Amniotic epithelial cell (primary cell): ENCODE measurements around the gene OLR1.
"Not testable (repeated sequence)": the region's sequence is repeated elsewhere in the genome, so short reads cannot be mapped to it uniquely, and the experiment has no call there.

Experiments
- DNase-seq: peaks from one replicate; pipeline ENCODE4 v3.0.0-alpha.2; 2010; ENCODE audit warnings: low read depth

Gene OLR1

DNA sequence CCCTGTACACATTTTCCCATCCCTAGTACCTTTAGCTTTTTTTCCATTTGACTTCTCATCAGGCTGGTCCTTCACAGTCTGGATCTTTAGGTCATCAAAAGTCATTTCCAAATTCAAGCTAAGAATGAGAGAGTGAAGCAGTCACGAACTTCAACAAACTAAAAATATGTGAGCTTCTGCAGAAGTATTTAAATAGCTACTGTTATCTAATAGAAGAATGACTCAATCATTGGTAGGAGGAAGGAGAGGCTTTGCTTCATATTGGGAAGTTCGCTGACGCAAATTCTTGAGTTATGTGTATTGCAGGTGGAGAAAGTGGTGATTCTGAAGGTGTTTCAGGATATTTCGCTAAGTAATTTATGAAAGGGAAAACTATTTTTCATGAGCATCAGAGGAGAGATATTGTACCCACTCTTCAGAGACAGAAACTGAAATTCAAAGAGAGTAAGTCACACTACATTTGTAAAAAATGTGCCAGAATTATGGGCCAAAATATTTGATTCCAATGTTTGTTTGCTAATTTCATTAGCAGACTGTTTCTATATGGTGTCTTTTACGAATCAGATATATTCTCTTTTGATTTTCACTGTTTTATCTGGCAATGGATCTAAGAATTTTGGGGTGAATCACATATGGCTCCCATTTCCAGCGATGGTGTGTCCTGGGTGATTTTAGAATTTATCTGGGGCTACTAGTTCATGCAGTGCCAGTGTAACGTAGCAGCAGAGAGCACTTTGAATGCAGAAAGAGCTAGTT is at the start of gene OLR1:
Gene OLR1 (minus strand): TSS at position 160 of the 756 bp plus-strand sequence. CDS start 55 bp downstream, at position 105.
- peak; percentile 69 for DNase-seq

DNA sequence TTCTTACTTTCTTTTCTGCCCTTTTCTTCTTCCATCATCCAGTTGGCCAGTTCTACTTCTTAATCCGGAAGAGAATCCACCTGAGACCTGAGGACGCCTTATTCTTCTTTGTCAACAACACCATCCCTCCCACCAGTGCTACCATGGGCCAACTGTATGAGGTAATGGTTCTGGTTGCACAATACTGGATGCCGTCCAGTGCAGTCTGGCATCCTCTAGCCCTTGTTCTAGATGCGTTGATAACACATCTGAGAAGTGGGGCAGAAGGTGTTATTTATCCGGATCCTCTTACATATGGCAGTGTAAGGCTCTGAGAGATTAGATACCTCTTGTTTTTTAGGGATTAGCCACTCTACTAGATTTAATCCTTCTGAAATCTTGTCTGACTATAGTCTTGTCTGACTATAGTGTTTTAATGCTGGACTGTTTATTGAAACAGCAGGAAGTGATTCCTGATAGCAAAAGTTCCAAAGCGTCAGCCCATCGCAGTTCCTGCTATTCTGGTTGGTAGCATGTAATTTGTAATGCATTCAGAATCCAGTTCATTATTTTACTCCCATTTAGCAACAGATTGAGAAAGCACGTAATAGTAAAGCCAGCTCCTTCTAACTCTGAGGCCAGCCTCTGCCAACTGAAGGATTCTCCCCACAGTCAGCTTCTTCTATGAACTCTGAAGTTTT is 48.6 kb upstream of the OLR1 start:
- peak; percentile 98 for DNase-seq

DNA sequence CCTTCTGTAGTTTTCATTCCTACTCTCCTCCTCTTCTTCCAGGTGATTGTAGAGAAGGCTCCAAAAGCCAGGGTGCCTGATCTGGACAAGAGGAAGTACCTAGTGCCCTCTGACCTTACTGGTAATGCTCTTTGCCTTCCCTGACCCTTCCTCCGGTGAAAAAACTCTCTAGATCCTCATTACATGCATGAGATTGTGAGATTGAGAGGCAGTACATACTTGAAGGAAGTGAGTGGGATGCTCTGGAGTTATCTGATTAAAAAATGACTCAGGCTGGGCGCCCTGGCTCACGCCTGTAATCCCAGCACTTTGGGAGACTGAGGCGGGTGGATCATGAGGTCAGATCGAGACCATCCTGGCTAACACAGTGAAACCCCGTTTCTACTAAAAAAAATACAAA is 46.1 kb upstream of the OLR1 start:
- peak; percentile 63 for DNase-seq

DNA sequence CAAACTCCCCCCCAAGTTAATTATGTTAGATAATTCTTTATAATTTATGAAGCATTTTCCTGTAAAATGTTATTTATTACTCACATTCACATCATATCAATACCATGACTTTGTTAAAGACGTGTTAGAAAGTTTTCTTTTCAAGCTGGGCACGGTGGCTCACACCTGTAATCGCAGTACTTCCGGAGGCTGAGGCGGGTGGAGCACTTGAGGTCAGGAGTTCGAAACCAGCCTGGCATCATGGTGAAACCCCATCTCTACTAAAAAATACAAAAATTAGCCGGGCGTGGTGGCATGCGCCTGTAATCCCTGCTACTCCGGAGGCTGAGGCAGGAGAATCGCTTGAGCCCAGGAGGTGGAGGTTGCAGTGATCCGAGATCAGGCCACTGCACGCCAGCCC is 44.0 kb upstream of the OLR1 start:
- not testable (repeated sequence) for DNase-seq

DNA sequence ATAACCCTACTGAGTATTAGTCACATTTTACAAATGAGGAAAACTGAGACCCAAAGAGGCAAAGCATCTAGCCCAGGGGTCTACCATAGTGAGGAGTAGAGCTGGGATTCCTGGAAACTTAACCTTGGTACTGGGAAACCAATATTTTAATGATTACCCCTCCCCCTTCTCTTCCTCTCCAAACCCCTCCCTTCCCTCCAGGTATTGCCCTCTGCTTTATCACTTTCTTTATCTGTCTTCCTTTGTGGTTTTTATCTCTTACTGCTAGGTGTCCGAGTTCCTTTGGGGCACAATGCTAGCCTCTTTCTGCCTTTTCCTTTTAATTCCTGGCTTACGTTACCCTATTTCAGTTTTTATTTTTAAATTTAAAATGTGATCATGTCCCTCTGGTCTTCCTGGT is 43.5 kb upstream of the OLR1 start:
- DNase-seq = no peak

DNA sequence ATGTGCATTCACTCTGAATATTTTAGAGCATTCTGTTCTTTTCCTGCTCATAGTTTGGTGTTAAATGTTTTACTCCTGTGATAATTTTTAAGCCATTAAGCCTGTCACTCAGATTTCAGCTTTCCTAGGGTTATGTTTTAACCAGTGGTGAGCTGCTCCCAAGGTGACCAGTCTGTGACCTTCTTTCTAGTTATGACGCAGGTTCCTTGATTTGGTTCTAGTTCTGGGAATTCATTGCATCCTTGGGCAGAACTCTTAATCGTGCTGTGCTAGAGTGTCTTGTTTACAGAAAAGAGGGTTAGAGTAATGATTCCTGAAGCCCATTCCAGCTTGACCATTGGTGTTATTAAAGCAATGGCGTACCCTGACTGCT is 42.9 kb upstream of the OLR1 start:
- DNase-seq = peak; percentile 77

DNA sequence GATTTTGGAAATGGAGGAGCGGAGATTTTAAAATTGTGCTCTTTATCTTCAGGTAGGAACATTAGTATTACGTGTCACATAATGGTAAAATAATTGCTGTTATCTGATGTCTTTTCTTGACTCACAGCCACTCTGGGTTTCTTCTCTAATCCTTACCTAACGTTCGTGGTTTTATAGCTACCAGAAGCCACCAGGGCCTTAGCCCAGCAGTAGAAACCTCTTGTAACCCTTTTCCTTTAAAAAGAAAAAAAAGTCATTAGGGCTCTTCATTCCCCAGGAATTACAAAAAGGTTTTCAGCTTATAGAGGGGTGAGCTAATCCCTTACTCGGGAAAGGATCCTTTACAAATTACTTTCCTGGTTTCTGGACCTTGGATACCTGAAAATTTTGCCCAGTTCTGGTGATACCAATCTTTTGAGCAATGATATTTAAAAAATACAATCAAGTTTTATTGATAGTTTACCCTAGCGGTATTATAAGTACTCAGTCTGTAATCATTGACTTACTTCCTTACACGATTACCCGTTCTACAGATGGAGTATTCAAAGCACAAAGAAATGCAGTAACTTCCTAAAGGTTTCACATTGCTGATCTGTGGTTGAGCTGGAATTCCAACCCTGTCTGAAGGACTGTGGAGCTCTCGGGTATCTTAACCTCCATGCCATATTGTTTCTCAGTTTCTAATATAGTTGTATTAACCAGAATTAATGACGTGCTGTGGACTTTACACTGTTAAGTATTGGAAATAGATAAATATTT is 42.4 kb upstream of the OLR1 start:
- DNase-seq = peak; percentile 80

DNA sequence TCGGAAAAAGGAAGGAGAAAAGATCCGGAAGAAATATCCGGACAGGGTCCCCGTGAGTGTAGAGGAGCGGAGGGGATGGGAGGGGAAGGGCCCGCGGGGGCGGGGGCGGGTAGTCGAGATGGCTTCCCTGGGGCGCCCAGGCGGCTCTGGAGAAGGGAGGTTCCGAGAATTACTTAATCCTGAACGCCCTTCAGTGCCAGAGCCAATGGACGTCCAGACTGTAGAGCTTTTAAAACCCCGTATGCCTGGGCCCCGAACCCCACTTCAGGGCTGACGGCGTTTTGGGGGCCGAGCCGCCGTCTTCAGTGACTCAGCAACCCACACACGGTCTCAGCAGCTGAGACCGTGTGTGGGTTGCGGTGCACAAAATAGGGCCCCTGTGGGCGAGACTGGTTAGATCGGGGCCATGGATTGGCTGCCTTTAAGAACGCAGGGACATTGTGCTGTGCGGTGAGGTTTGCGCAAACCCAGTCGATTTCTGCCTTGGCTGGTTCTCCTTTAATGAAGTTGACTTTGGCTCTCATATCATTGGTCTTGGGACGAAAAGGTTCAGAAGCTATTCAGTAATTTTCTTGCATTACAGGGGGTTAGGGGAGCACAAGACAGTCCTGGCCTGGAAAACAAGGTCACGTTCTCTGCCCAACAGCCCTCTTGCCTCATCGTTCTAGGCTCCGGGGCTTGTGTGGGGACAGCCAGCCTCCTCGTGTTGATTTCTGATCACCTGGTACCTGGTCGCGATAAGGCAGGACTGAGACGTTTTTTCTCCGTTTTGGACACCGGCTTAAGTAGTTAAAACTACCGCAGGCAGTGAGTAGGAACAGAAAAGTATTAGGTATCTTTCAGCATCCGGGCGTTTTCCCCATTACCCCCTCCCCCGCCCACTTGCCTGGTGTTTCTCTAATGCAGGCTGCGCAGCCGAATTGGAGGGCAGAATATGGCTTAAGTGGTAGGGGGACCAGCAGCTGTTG is 41.5 kb upstream of the OLR1 start:
- peak; percentile 96 for DNase-seq

DNA sequence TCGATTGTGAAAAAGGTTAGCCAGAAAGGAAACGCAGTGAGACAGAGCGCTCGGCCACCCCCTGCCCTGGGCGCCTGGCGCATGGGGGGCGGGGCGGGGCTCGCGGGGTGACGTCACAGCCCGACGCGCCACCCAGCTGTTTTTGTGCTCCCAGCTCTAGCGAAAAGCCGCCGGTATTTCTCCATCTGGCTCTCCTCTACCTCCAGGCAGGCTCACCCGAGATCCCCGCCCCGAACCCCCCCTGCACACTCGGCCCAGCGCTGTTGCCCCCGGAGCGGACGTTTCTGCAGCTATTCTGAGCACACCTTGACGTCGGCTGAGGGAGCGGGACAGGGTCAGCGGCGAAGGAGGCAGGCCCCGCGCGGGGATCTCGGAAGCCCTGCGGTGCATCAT is 40.8 kb upstream of the OLR1 start, which contains the start of gene GABARAPL1:
Gene GABARAPL1 (plus strand): TSS at position 139 of the 393 bp plus-strand sequence. CDS start 253 bp downstream, at position 392.
- DNase-seq = peak; percentile 83

DNA sequence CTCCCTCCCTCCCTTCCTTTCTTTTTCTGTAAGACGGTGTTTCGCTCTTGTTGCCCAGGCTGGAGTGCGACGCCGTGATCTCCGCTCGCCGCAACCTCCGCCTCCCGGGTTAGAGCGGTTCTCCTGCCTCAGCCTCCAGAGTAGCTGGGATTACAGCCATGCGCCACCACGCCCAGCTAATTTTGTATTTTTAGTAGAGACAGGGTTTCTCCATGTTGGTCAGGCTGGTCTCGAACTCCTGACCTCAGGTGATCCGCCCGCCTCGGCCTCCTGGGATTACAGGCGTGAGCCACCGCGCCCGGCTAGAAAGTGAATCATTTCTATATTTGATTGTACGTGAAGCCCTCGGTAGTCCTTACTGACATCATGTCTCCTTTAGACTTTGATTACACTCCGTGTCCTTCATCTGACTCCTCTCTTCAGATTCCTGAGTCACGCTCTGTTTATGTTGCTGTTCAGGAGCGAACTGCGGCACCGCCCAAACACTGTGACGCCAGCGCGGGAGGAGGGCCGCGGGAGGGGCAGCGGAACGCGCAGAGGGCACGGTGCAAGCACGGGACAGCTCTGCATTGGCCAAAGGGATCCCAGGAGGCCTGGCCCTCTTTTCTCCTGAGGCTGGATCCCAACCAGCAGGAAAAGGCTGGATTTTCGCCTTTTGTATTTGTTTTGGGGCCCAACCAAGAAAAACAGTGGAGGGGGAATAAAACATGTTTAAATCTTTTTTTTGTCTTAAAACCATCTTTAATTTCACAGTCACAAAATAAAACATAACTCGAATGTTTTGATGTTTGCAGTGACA is 40.2 kb upstream of the OLR1 start:
- DNase-seq = peak; percentile 100

DNA sequence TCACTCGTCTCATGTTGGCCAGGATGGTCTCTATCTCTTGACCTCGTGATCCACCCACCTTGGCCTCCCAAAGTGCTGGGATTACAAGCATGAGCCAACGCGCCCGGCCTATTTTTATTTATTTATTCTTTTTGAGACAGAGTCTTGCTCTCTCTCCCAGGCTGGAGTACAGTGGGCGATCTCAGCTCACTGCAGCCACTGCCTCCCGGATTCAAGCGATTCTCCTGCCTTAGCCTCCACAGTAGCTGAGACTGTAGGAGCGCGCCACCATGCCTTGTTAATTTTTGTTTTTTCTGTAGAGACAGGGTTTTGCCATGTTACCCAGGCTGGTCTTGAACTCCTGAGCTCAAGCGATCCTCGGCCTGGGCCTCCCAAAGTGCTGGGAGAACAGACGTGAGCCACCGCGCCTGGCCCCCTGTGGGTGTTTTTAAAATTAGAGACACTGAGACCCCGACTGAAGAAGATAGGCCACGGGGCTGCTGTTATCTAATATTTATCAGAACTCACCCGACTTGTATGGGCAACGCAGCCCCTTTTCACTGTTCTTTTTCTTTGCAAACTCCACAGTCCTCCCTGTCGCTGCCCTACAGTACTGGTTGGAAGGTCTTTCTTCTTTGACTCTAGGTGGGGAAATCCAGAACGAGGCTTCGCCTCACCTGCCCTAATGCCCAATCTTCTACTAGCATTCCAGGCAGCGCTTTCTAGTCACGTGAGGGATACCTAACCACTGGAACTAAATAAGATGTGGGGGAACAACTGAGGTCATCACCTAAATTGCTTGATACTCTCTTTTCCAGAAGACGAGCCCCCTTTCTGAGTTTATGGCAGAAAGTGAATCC is 39.4 kb upstream of the OLR1 start:
- DNase-seq = no peak

DNA sequence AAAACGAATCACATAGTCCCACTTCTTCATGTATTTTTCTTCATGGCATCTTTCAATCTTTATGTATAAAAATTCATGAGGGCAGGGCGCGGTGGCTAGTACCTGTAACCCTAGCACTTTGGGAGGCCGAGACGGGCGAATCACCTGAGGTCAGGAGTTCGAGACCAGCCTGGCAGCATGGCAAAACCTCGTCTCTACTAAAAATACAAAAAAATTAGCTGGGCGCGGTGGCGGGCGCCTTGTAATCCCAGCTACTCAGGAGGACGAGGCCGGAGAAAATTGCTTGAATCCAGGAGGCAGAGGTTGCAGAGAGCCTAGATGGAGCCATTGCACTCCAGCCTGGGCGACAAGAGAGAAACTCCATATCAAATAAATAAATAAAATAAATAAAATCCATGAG is 38.3 kb upstream of the OLR1 start:
- no peak for DNase-seq

DNA sequence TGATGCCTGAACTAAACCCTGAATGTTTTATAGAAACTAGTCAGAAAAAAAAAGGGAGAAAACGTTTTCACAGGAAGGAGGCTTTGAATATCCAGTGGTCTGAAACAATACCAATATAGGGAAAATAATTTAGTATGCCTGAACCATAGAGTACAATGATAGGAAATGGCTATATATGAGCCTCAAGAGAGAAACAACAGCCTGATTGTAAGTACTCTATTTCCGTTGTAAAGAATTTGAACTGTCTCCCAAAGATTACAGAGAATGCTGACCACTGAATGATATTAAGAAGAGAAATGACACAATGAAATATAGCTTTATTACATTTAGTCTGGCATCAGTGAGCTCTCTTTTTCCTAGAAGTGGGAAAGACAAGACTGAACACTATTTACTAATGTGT is 35.2 kb upstream of the OLR1 start:
- DNase-seq = no peak

DNA sequence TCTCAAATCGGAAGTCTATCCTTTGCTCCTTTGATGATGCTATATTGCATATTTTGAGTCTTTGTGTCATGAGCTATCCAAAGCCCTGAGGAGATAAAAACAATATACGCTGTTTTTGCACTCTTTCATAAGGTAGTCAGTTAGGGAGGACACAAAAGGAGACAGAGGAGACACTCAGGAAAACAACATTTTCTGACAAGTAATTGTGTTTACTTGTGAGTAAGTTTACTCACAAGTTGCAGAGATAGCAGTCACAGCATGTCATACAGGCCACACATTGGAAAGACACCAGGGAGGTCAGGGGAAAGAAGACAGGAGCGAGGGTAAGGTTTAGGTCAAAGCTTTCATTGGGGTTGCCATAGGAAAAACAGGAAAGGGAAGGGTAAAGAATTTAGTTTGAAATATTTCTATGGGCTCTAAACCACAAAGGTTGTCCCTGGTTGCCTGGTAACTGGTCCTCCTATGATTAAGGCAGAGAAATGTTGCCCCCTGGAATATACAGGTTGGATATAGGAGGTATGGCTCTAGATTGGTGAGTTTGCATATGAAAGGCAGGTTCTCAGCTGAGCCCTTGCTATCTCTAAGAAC is 33.4 kb upstream of the OLR1 start:
- DNase-seq = peak; percentile 84

DNA sequence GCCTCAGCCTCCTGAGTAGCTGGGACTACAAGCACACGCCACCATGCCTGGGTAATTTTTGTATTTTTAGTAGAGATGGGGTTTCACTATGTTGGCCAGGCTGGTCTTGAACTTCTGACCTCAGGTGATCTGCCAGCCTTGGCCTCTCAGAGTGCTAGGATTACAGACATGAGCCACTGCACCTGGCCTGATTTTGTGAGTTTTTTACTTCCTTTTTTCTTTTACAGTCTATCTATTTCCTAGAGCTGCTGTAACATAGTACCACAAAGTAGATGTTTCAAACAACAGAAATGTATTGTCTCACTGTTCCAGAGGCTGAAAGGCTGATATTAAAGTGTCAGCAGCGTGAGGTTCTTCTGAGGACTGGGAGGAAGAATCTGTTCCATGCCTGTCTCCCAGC is 32.6 kb upstream of the OLR1 start:
- not testable (repeated sequence) for DNase-seq

DNA sequence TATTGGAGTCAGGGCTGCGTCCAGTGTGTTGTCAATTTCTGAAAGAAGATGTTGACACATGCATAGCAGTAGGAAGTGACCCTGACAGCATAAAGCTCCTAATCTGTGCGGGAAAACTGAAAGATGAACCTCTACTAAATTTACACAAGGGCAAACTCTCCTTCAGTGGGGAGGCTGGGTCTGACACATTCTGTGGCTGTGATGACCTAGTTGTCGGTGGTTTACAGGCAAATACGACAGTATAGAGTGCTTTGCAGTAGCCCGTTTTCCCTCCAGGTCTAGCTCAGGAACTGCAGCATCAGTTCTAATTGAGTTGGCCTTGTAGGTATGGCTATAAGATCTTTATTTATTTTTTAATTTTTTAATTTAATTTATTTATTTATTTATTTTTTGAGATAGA is 25.9 kb upstream of the OLR1 start:
- DNase-seq = no peak

DNA sequence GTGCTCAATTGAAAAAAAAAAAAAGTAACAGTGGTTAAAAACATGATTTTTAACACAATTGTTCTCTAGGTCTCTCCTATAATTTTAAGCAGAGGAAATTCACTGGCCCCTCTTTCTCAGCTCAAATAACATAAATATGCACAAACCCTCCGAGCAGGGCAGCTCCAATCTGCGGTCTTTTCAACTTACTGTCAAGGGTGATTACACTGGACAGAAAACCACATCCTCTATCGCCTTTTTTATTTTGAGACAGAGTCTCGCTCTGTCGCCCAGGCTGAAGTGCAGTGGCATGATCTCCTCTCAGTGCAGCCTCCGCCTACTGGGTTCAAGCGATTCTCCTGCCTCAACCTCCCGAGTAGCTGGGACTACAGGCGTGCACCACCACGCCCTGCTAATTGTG is 24.3 kb upstream of the OLR1 start:
- no peak for DNase-seq

DNA sequence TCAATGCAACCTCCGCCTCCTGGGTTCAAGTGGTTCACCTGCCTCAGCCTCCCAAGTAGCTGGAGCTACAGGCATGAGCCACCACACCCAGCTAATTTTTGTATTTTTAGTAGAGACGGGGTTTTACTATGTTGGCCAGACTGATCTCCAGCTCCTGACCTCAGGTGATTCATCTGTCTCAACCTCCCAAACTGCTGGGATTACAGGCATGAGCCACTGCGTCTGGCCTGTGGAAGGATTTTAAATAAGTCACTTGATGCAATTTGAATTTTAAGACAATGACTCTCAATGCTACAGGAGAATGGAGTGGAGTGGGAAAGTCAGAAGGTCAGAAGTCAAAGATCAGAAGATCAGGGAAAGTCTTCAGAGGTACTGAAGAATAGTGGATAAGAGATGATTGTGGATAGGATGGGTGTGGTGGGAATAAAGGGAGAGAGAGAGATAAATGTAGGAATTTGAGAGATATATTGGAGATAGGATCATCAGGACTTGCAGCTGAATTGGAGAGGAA is 22.3 kb upstream of the OLR1 start:
- peak; percentile 47 for DNase-seq

DNA sequence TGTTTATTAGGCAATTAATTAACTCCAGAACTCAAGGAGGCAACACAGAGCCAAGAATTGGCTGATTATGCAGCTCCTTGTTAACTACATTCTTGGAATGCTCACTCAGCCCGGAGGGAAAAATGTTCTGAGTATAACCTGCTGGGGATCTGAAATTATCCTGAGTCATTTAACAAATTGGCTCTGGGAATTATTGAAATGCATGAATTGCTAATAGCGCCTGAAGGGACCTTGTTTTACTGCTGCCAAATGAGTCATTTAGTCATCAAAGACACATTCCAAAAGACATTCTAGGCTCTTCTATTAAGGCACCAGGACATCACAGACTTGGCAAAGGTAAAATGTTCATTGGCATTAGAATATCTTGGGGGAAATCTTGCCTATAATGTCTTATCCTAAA is 19.9 kb upstream of the OLR1 start:
- DNase-seq = peak; percentile 62
